HG03025 (cell line): Measurements from ENCODE around the gene CTSO.

Source experiments
- ATAC-seq: cut with Tn5 transposase; IDR thresholded peaks from one replicate; pipeline ENCODE4 v1.9.1; 2021; ENCODE audit warnings: mild to moderate bottlenecking, moderate library complexity; ENCODE audit not compliant: unreplicated experiment, low FRiP score

The CTSO gene

GRCh38 chr4:155877971-155878370 is 75.7 kb downstream of the CTSO start:
- no peak for ATAC-seq

GRCh38 chr4:155875878-155876277 is 77.8 kb downstream of the CTSO start:
- ATAC-seq = no peak
